Kidney capillary endothelial cell (primary cell): ENCODE results near the gene FECH.
A peak's percentile ranks its signal among the peaks of the same experiment; 100 is the strongest.
"Not testable (repeated sequence)": the region's sequence is repeated elsewhere in the genome, so short reads cannot be mapped to it uniquely, and the experiment has no call there.

Source experiments
- DNase-seq: peaks from one replicate; pipeline ENCODE4 v3.0.0-alpha.2; 2018; ENCODE audit warnings: low spot score

Gene FECH, protein sequence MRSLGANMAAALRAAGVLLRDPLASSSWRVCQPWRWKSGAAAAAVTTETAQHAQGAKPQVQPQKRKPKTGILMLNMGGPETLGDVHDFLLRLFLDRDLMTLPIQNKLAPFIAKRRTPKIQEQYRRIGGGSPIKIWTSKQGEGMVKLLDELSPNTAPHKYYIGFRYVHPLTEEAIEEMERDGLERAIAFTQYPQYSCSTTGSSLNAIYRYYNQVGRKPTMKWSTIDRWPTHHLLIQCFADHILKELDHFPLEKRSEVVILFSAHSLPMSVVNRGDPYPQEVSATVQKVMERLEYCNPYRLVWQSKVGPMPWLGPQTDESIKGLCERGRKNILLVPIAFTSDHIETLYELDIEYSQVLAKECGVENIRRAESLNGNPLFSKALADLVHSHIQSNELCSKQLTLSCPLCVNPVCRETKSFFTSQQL

DNA sequence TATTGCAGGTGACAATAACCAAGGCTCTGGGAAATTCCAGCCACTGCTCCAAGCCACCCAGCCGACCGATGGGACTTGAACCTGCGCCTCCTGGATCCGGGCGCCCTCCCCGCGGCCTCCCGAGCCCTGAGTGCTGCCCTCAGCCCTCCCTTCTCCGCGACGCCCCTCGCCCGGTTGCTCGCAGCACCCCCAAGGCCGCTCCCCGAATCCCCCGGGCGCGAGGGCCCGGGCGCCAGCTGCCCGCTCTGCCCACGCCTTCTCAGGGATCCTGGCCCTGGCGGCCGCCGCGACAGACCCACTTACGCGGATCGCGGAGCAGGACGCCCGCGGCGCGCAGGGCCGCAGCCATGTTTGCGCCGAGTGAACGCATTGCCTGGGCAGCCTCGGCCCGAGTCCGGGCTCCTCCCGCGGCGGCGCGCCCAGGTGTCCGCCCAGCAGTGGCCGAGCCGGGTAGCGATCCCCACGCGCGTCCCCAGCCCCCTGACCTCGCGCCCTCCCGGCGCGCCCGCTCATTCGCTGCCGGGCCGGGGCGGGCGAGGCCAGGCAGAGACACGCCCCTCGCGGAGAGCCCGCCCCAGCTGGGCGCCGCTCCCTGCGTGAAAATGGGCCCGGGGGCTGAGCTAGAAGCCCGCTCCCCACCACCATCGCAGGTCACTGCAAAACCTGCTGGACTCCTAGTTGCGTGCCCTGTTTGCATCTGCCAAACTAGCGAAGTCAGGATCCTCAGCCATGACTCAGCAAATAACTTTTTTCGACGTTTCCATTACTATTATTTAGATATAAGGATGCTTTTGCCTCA is at the start of gene FECH:
TSS of gene FECH (minus strand) at position 452 of the 799 bp plus-strand sequence. CDS start at position 370, 82 bp downstream.
- peak; percentile 44 for DNase-seq

DNA sequence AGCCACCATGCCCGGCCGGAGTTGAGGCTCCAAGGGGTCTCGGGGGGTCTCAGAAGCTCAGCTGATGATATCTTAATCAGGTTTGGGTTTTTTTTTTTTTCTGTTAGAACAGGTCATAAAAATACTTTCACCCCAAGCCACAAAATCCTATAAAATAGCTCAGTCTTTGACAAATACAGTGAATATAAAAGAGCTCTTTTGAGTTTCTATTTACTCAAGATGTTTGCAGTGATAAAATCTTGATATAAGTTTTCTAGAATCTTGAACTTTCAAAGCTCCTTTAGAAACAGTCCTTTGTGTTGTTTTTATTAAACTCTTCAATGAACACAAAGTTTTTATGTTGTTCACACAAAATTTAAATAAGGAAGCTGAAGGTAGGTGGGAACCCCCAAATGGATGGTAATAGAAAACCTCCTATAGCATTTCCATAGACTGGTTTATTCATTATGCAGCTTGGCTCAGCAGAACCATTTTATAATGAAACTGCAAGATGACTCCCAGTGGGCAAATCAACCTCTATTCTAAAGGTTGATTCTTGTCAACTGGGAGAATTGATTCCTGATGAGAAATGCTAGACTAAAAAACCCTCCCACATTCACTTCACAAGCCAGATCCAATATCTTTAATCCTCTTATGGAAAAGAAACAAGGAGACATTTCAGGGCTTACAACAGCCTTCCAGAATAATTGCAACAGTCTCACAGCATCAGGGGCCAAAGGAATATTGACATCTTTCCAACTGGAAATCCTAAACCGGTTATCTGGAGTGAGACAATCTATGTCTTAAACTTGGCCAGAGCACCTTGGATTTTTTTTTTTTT is 48.7 kb upstream of the FECH start:
- no peak for DNase-seq

DNA sequence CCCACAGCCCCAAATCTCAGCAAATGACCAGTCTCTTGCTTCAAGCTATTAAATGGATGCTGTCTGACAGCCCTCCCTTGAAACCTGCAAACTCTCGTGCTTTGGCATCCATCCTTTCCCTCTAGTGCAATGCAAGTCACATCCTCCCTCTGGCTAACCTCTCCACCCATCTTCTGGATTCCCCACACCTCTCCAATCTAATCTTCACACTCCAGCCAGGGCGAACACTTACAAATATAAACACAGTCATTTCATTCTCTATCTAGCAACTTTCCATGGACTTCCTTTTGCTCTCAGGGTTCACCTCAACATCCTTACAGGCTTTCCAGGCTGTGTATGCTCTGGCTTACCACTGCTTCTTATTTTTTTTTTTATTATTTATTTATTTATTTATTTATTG is 45.2 kb upstream of the FECH start:
- DNase-seq = no peak

DNA sequence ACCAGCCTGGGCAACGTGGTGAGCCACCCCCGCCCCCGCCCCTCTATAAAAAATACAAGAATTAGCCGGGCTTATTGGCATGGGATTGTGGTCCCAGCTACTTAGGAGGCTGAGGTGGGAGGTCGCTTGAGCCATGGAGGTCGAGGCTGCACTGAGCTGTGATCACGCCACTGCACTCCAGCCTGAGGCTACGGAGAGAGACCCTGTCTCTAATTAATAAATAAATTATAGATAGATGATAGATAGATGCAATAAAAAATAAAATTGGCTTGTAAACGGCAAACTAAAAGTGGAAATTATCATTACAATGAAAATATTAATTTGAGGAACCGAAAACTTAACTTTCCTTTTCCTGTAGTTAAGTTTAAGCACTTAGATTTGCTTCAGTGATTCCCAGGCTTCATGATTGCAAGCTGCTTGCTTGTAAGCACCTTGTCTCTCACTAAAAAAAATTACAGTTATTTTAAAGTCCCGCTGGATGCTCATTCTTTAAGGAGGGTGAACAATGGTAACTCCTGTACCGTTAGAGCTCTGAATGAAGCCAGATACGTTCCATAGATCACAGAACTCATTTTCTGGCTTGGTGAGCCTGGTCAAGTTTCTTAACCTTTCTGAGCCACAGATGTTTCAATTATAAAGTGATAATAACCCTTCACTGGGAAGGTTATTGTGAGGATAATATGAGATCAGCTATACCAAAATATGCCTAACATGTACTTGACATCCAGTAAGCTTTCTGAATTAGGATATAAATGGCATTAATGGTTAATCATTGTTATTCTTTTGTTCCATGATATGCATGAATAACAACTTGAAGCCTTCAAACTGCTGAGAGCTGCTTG is 44.5 kb upstream of the FECH start:
- DNase-seq = no peak

DNA sequence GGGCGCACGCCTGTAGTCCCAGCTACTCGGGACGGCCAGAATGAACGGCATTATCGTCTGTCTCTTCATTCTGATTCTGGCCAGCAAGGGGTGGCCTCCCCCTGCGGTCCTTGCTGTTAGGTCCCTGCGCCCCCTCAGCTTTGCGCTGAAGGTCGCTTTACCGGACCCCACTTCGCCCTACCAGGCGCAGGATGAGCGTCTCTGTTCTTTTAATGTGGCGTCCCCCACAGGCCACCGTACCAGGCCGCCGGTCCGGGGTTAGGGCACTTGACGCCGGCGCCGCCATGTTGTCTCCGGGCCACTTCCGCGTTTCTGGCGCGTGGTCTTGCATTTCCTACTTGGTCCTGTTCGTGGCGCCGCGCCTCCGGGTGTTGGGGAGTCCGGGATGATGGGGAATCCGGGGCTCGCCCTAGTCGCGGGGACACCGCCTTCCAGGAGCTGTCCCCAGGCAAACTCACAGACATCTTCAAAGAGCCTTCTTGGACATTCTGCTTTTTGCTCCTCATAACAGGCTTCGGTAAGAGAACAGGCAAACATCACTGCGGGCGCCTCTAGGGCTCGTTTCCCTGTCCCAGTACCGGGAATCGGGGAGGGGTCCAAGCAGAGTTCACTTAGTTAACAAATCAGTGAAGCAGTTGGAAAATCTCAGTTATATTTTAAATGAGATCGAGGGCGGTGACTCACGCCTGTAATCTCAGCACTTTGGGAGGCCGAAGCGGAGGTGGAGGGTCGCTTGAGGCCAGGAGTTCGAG is 43.7 kb upstream of the FECH start:
- DNase-seq = peak; percentile 92

DNA sequence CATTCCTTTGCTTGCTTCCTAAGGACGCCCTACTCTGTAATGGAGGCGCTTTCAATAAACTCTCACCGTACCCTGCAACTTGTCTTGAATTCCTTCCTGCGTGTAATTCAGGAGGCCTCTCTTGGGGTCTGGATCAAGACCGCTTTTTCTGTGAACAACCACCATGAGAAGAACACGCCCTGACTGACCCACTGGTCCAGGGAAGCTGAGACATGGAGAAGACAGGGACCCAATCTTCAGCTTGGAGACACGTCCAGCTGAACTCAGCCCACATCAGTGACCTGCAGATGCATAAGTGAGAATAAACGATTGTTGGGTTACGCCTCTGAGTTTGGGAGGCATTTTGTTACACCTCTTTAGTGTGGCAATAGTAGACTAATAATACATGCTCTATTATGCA is 42.9 kb upstream of the FECH start:
- DNase-seq = no peak

DNA sequence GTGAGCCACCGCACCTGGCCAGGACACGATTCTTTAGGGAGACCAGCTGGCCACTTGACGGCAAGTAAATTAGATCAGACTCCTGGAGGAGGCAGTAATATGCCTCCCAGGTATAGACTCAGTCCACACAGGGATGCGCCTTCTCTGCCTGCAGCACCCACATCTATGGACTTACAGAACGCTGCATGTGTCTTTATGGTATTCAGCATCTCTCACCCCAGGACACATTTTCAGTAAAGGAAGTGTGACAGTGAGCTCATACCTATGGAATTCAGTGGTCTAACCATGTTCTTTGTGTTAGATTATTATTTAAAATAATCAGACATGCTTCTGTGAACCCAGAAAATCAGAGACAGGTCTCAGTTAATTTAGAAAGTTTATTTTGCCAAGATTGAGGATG is 41.0 kb upstream of the FECH start:
- peak; percentile 68 for DNase-seq

DNA sequence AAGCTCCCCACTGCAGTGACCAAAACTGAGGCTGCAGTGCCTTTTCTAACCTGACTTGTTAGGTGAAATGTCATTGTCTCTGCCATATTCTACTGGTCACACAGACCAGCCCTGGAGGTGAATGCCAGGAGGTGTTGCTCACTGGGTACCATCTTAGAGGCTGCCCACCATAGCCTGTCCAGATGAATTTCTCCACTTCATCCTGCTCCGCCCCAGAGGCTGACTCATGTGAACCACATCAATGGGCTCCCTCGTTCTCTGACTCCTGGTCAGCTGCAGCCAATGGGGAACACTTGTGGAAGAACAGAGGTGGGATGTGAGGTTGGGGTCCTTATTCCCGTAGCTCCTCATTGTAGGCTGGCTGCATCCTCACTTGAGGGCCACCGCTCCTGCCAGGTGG is 38.5 kb upstream of the FECH start:
- DNase-seq = no peak

DNA sequence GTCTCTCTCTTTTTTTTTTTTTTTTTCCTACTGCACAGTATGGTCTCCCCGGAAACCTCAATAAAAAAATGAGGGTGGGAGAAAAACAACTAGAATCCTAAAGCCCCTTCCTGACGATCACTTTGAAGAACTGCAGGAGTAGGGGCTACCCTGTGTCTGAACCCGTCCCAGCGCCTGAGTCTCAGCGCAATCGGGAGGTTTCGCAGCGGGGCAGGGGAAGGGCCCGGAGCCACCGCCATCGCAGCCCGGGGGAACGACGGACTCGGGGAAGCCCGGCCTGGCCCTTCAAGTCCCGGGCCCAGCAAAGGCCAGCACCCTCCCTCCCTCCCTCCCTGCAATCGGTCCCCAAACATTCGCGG is 34.7 kb upstream of the FECH start:
- DNase-seq = no peak

DNA sequence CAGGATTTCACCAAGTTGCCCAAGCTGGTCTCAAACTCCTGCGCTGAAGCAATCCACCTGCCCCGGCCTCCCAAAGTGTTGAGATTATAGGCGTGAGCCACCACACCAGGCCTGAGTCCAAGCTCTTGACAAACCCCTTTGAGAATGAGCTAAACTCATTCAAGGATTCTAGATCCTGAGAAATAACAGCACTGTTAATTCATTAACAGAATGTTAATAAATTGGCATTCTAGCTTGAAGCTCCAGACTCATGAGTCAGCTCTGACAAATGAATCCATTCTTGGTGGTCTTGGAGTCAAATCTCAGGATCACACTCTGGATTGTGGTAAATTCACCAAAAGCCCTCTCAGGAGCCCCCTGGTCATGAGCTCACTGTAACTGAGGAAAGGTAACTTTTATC is 33.4 kb upstream of the FECH start:
- no peak for DNase-seq

DNA sequence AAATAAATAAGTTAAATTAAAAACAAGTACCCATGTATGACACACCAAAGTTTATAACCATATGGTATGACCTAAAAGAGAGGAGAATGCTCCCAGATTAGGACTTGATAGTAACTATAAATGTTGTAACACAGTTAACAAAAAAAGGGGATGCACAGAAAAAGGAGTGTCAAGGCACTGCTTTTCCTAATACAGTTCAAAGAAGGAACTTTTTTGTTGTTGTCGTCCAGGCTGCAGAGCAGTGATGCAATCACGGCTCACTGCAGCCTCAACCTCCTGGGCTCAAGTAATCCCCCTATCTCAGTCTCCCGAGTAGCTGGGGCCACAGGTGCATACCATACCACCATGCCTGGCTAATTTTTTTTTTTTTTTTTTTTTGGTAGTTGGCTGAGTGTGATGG is 32.4 kb upstream of the FECH start:
- no peak for DNase-seq

DNA sequence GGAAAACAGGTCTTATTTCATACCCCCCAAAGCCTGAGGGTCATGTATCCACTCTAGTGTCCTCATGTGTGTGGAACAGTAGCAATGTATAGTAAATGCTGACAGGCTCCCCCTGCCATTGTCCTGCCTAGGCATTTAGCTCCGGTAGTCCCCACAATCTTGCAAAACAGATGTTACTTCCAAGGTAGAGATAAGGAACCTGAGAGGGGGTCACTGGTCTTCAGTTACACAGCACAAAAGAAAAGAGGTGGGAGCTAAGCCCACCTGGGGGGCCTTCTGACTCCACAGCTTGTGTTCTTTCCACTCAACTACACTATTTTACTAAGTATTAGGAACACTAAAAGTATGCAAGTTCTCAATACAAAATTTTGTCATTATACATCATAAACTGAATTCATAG is 17.4 kb upstream of the FECH start:
- no peak for DNase-seq

DNA sequence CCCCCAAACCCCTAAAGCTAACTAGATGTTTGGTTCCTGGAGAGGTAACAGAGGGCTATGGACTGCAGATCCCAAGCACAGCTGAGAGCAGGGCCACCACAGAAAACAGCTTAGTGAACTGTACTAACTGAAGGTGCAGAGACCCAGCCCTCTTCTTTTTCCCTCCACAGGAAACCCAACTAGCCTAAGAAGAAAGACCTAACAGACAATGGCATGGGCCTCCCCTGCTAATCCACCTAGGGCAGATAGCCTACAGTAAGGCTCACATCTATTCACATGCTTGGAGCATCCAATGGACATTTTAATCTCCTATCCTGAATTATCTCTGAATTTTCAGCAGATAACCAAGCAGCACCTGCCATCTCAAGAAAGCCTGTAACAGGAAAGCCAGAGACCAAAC is 8.8 kb upstream of the FECH start:
- DNase-seq = no peak

DNA sequence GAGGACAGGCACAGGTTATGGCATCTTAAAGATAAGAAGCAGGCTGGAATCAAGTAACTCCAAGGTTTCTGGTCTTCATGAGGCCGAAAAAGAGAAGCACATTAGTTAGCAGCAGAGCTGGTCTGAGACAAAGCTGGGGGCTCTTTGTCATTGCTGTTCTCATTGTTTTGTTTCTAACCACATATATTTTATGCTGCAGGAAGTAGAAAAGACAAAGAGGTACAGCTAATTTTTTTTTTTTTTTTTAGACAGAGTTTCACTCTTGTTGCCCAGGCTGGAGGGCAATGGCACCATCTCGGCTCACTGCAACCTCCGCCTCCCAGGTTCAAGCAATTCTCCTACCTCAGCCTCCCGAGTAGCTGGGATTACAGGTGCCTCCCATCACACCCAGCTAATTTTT is 6.2 kb upstream of the FECH start:
- not testable (repeated sequence) for DNase-seq

DNA sequence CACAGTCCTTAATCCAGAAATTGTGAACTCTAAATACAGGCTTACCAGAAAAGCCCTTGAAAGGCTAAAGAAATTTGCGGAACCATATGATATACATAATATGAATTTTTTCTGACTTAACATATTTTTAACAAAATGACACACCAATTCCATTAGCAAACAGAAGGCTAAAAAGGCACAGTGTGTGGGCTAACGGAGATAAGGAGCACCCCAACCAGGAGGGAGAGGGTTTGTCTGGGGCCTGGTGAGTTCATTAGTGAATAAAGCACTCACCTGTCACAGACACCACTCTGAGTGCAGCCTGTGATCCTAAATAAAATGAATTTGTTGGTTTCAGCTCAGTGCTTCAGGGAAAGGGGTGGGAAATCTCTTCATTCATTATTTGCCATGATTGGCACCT is 2.7 kb upstream of the FECH start:
- DNase-seq = no peak

DNA sequence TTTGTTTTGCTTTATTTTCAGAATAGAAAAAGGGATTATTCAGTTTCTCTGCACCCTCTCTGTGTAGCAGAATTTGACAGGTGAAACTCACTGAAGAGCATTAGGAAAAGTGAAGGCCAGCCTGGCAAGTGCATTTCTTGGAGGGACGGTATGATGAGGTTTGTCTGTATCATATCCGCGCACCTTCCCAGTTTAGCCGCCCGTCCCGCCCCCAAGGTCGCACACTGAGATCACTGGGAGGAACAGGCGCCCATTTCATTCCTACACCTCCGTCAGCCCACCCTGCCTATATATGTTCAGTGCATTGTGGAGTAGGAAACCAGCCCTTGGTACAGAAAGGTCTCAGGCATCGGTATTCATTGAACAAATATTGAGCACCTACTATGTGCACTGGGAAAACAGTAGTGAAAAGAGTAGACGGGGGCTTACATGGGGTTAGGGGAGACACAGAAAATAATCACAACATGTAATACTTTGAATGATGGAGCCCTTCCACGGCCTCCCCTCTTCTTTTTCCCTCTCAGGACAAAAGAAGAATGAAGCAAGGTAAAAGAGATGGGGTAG is 678 bp upstream of the FECH start:
- DNase-seq = no peak

DNA sequence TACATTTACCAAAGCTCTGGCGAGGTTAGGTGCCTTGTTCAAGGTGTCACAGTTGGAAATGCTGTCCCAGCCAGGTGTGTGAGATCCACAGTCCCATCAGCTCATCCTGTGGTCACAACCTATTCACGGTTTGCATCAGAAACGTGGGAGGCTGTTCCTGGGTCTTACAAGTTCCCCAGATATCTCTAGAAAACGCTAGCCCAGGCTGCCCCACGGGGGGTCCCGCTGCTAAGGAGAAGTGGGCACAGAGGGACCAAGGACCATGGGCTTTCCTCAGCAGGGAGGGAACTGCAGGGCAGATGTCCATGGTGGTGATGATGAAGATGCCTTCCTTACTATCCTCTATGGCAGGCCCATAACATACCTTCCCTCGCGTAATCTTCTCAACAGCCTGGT is 649 bp downstream of the FECH start:
- DNase-seq = no peak

DNA sequence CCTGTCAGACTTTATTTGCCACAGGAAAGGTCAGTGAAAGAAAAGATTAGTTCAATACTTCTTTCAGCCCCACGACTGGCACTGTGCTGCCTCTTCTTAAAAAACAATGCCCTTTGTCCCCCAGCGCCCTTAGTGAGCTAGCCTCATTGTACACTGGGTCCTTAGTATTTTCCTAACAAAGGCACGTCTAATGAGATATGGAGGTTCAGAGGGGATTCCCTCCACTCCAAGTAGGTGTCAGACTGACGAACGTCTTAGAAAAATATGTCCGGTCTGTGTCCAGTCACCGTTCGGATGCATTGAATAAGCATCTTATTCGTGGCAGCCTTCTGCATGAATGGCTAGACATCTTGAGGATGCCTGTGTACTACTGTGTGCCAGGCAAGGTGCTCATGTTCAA is 1.1 kb downstream of the FECH start:
- DNase-seq = no peak

DNA sequence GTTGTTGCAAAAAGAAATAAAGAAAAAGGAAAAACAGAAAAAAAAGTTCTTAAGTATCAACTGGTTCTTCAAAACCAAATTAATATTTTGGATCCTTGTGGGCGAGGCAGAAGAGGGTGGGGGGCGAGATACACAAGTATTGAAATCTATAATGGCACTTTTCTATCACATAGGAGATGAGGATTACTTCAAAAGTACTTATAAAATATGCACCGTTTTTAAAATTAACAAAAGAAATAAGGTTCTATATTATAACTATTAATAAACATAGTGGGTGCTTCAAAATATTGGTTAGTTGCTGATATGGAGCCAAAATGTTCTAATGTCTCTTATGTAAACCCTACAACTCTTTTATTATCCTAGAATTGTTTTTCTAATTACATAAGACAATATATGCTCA is 2.1 kb downstream of the FECH start:
- no peak for DNase-seq

DNA sequence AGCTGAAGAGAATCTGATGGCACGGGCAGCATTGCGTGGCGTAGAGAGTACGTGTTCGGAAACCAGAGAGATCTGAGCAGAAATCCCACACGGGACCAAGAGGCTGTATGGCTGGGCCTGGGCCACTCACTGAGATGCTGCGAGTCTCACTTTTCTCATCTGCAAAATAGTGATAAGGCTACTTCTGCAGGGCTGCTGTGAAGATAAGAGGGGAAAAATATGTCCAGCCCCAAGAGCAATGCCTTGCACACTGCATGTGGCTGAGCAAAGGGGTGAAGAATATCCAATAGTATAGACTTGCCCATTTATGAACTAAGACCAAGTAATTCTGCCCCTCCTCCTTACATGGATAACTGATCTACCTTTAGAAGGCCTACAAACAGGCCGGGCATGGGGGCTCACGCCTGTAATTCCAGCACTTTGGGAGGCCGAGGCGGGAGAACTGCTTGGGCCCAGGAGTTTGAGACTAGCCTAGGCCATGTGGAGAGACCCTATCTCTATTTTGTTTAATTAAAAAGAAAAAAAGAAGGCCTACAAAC is 3.1 kb downstream of the FECH start:
- no peak for DNase-seq
